Hematopoietic multipotent progenitor cell treated with erythropoietin and hydrocortisone succinate and interleukin-3 and kit ligand, for 4 days (in vitro differentiated cells): ENCODE results near the gene ZNF229.
"Not testable (repeated sequence)": the region's sequence is repeated elsewhere in the genome, so short reads cannot be mapped to it uniquely, and the experiment has no call there.

Experiments used
- DNase-seq: peaks from one replicate; pipeline ENCODE4 v3.0.0-alpha.2; 2015

ZNF229 gene

DNA sequence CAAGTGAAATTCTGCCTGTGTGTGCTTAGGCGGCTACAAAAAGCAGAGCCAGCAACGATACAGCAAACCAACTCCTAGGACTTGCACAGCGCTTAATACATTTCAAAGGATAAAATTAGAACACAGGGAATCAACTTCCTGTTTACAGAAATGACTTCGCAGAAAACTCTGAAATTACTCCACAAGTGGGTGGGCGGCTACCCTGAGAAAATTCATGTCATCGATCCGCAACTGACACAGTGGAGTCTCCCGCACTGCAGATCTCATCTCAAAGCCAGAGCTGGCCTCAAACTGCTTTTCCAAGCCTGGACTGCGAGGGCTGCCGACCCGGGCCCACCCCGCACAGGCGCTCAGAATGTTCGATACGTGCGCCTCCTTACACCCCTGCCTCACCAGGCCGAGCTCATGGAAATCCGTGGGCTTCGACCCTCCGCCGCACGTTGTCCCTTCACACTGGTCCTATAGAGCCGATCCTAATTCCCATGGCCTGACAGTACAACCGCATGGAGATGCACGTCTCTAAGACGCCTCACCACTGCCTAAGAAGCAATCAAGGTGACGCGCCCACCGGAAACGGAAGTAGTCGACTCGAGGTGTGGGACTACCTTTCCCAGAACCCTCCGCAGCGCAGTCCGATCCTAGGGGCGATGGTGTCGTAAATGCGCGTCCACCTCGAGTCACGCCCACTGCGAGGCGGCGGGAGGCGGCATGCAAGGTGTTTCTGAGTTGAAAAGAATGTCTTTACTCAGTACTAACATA lies at the start of gene ZNF229:
Gene ZNF229 (minus strand): TSS at position 557 of the 759 bp plus-strand sequence. CDS start 5,625 bp downstream, outside the sequence.
- peak; percentile 97 for DNase-seq

DNA sequence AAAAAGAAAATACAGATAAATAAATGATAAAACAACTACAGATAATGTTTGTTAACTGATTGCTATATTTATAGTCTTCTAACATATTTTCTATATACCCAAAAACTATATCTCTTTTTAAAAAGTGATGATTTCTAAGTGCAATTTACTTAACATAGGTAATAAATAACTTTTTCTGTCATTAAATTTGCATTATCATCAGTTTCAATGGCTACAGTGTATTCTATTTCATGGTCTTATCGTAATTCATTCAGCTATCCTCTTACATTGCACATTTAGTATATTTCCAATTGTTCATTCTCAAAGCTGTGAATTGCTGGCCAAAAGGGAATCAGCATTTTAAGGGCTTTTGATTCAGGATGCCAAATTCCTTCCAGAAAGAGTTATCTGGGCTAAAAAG lies 48.4 kb upstream of the ZNF229 start:
- no peak for DNase-seq

DNA sequence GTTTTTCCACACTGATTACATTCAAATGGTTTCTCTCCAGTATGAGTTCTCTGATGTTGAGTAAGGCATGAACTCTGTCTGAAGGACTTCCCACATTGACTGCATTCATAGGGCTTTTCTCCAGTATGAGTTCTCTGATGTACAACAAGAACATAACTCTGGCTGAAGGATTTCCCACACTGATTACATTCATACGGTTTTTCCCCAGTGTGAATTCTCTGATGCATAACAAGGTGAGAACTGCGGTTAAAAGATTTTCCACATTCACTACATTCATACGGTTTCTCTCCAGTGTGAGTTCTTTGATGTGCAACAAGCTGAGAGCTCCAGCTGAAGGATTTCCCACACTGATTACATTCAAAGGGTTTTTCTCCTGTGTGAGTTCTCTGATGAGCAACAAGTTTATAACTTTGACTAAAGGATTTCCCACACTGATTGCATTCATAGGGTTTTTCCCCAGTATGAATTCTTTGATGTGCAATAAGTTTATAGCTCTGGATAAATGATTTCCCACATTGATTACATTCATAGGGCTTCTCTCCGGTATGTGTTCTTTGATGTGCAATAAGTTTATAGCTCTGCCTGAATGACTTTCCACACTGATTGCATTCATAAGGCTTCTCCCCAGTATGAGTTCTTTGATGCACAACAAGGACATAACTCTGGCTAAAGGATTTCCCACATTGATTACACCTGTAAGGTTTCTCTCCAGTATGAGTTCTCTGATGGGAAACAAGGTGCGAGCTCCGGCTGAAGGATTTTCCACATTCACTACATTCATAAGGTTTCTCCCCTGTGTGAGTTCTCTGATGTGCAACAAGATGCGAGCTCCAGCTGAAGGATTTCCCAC lies 28.5 kb upstream of the ZNF229 start:
- DNase-seq: peak; percentile 55

DNA sequence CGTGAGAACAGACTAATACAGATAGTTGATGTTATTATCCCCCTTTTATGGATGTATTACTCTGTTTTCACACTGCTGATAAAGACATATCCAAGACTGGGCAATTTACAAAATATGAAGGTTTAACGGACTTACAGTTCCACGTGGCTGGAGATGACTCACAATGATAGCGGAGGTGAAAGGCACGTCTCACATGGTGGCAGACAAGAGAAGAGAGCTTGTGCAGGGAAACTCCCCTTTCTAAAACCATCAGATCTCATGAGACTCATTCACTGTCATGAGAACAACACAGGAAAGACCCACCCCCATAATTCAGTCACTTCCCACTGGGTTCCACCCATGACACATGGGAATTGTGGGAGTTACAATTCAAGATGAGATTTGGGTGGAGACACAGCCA lies 20.5 kb upstream of the ZNF229 start:
- DNase-seq: not testable (repeated sequence)

DNA sequence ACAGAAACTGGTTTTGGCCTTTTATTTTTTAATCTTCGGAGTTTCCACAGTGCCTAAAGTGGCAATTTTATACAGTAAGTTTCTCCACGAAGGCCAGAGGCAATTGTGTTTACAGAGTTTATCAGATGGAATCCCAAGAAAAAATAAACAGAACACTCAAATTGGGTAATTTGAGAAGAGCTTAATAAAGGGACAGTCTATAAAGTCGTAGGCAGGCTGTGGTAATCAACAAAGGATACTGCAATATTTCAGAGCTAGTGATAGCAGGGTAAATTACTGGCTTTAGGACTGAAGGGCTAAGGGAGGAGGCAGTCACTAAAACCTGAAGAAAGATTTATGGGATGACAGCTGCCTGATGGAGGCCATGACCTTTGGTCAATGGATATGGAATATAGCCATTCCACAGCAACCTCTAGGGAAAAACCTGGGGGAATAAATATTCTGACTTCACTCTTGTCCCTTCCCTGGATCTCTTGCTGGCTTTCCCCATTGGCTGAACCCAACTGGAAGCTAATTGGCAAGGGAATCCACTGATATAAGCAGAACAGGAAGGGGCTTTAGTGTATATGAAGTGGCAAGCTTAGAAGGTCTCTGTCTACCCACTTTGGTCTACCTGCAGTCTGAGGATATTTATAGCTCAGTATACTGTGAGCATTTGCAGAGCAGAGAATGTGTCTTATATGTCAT lies 14.5 kb upstream of the ZNF229 start:
- DNase-seq: not testable (repeated sequence)

DNA sequence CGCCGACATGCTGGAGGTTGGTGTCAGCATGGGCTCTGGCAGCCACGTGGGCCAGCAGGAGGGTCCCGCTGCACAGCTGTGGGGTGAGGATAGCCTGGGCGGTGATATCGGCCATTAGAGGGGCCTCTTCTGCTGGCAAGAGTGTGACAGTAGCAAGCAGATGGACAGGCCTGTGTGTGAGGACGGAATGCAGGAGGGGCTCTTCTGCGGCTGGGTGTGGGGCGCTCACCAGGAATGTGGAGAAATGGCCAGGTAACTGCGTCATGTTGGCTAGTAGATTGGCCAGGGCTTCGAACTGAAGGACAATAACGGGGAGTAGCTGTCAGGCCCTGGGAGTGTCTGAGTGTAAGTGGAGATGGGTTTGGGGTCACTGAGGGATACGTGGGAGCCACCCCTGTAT lies 7.7 kb upstream of the ZNF229 start:
- DNase-seq: not testable (repeated sequence)

DNA sequence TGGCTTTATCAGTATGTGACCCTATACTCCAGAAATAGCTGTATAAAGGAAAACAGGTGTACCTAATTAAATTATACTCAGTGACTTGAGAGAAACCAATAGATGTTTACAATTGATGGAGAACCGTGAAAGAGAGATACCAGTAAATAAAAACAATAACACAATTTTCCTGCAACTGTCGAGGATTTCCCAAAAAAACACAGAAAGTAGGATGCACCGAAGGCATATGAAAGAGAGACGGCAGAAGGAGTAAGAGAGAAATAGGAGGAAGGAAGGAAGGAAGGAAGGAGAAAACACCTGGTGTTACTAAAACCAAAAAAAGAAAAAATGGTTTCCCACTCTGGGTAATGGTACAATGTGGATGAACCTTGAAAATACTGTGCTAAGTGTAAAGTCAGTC lies 6.8 kb upstream of the ZNF229 start:
- DNase-seq: no peak

DNA sequence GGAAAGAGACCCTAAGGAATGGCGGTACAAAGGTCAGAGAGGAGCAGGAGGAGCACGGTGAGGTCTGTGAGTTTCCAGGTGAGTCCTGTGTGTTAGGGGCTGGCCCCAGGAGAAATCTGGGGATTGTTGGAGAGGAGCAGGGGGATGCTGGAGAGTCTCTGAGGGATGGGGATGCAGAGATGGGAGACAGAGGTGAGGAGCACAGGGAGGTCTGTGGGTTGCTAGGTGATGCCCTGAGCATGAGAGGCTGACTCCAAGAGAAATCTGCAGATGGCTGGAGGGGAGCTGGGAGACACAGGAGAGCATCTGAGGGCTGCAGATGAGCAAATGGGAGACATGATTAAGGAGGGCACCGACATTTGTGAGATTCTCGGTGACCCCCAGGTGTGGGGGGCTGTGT lies 4.1 kb upstream of the ZNF229 start:
- no peak for DNase-seq

DNA sequence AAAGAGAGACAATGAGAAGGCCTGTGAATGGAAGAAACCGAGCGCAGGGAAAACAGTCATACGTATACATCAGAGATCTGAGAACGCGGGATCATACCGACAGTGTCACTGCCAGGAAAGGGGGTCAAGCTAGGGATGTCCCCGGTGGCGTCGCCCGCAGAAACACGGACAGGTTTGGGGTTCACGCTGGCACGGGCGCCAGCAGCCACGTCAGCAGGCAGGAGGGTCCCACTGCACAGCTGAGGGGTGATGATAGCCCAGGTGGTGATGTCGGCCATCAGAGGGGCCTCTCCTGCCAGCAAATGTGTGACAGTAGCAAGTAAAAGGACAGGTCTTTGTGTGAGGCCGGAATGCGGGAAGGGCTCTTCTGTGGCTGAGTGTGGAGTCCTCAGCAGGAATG lies 3.4 kb upstream of the ZNF229 start:
- no peak for DNase-seq

DNA sequence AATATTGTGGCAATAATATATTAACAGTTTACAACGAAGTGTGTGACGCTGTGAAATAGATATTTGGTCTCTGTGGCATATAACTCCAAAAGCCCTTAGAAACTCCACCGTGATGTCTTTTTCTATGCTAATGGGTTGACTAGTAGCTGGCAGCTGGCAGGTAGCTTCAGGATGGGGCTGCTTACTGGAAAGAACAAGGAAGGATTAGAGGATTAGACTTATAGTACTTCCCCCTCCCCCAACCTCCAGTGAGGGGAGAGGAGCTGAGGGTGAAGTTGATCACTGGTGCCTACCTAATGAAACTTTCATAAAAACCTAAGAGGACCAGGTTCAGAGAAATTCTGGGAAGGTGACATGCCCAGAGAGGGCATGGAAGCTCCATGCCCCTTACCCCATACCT lies 9.8 kb downstream of the ZNF229 start:
- no peak for DNase-seq

DNA sequence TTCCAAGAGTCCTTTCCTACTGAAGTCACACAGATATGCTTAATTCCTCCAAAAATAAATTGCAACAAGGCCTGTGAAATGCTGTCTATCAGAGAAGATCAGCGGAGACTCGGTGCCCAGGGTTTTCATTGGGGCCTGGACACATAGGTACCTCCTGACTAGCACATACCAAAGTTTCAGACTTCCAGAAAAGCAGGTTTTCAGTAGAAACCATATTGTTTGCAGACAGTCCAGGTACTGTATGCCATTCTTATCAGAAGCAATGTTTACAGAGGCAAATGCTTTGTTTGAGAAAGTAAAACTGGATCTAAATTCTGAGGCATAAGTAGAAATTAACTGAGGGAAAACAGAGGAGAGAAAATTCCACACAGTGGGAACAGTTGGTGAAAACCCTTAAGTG lies 12.8 kb downstream of the ZNF229 start:
- no peak for DNase-seq

DNA sequence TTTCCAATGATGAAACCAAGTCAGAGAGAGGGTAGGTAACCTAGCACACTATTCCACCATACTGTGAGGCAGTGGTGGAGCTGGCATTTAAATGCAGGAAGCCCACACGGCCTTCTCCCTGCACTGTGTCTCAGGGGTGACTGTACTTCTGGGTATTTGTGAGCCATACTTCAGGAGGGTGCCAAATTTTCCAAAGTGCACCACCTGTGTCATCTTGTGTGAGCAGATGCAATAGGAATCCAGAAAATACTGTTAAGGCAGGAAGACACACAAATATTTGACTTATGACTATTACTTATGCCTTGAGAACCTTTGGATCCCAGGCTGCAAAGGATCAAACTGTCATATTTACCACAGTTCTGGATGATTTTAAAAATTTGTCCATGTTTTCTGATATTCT lies 17.3 kb downstream of the ZNF229 start:
- no peak for DNase-seq

DNA sequence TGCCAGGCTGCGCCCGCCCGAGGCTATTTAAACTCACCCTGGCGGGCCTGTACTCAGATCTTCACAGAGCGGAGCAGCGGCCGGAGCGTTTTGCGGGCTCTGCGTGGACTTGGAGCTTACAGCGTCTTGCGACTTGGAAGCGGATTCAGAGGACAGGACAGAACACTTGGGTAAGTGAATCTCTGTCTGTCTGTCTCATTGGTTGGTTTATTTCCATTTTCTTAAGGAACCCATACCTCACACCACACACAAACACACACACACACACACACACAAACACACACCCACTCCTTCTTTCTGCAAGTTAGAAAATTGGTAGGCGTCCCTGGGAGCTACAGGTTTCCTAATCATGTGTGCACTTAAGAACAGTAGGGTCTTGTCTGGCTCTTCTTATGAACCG lies 32.7 kb downstream of the ZNF229 start:
- not testable (repeated sequence) for DNase-seq

DNA sequence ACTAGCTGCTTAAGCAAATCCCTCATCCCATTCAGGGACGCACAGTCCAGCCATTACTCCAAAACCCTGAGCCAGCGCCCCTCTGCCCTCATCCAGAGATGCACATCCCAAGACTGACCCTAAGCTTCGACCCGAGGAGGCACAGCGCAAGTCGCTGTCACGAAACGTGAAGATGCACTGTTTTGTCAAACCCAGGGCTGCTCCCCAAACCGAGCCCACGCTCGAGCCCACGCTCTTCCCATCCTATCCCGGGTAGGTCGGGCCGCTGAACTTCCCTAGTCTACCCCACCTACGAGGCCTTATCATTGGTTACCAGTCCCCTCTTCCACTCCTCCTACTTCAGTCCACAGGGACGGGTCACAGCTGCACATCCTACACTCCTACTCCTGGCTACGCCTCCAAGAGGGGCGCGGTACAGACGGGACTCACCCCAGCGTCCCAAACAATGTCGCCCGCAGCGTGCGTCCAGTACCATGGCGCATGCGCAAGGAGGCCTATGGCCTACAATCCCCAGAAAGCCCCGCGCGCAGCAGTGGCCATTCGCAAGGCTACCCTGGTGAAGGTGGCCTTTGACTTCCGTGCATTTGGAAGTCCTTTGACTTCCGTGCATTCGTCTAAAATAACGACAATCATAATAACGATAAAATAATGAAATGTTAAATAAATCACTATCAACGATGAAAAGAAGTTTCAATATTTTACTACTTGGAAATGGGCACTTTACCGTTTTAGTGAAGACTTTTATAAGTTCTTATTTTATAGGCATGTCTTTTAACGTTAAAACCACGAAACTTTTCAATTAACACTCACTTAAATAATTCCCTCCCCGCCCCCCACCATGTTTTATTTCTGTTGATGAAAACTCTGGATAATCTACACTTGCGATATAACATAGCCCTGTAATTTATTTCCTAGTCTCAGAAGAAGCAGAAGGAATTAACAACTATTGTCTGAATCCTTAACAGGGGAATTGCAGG lies 46.8 kb downstream of the ZNF229 start, which contains the start of gene ZNF285:
Gene ZNF285 (minus strand): TSS at position 470 of the 977 bp plus-strand sequence. CDS start 4,395 bp downstream, outside the sequence.
- DNase-seq: peak; percentile 98

DNA sequence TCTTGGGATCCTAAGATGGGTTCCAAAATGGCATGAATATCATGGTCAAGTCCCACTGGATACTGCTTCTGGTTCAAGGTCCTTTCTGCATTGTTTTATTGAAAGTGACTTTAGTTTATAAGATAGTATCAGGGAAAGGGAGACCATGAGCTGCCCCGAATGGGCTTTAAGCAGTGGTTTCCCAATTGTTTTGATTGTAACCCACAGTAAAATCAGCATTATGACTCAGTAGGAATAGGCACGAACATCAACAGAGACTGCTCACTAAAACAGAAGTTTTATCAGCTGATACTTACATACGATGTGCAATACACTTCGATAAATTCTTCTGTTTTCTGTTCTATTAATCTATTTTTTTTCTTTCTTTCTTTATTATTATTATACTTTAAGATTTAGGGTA lies 59.0 kb downstream of the ZNF229 start:
- DNase-seq: not testable (repeated sequence)
